GM12878 (cell line): ENCODE data around the gene C1orf74. TPM values are rescaled to one million over a fixed set of nuclear protein-coding genes. Genes with fewer than 3 reads are reported as not detected.

Experiments
- ATAC-seq: fragments of 200-7000 bp; cut with Tn5 transposase; 3 replicates; pipeline ENCODE4 v1.9.1; 2020; ENCODE audit warnings: mild to moderate bottlenecking, moderate library complexity
- BruUV-seq: library from RNA; stranded (reverse); fragments of 400-500 nt; replicated peaks from 2 replicates; lab custom pipeline; 2021; lab: Mats Ljungman, UMichigan
- CTCF ChIA-PET: fragments of 300-600 bp; sonication (Branson Sonifier 250); formaldehyde crosslinking; extraction: SDS; loops from one replicate; lab custom pipeline; 2021; ENCODE audit warnings: inconsistent platforms; lab: Yijun Ruan, JAX
- POLR2A ChIA-PET: fragments of 350-600 bp; formaldehyde crosslinking; extraction: SDS; loops from one replicate; lab custom pipeline; 2021; ENCODE audit warnings: inconsistent platforms; lab: Charles Lee
- RAD21 ChIA-PET: fragments of 300-600 bp; sonication (Branson Sonifier 250); formaldehyde crosslinking; loops from one replicate; lab custom pipeline; 2023; ENCODE audit warnings: antibody characterized with exemption; ENCODE audit not compliant: unreplicated experiment; lab: Charles Lee
- SMC1A ChIA-PET: fragments of 300-600 bp; sonication (Branson Sonifier 250); formaldehyde crosslinking; loops from one replicate; lab custom pipeline; 2023; ENCODE audit not compliant: unreplicated experiment, uncharacterized antibody; lab: Charles Lee
- DNase-seq: peaks from one replicate; pipeline ENCODE4 v3.0.0-alpha.2; 2011; ENCODE audit warnings: low read depth, low spot score
- FAIRE-seq: peaks from 3 replicates; lab custom pipeline; 2011; peaks lifted over from hg19 to GRCh38; lab: Jason Lieb, UNC
- H2AFZ ChIP-seq: 2 replicates; pipeline ENCODE4 v1.6.0; 2011; ENCODE audit warnings: low read depth, low read length, control low read depth; ENCODE audit not compliant: control insufficient read depth
- H3K27ac ChIP-seq: 2 replicates; pipeline ENCODE4 v1.5.1; 2011; ENCODE audit warnings: control low read depth; ENCODE audit not compliant: control insufficient read depth, insufficient read depth
- H3K27me3 ChIP-seq, 2 experiments: replicated peaks in 1 of 2; 2 replicates each; pipeline versions ENCODE4 v1.6.0 to v1.6.1; 2011; ENCODE audit warnings: low read length in 1 of 2; ENCODE audit not compliant: control insufficient read depth in 2 of 2, insufficient read depth in 2 of 2
- H3K36me3 ChIP-seq, 2 experiments: 2 replicates each; pipeline ENCODE4 v1.5.1; 2011; ENCODE audit warnings: low read length in 1 of 2; ENCODE audit not compliant: control insufficient read depth in 2 of 2, insufficient read depth in 2 of 2
- H3K4me1 ChIP-seq: 2 replicates; pipeline ENCODE4 v1.6.1; 2011; ENCODE audit warnings: mild to moderate bottlenecking, low read length, moderate library complexity, mixed read lengths; ENCODE audit not compliant: control insufficient read depth, insufficient read depth
- H3K4me2 ChIP-seq: 2 replicates; pipeline ENCODE4 v1.6.0; 2011; ENCODE audit warnings: control low read depth; ENCODE audit not compliant: control insufficient read depth, insufficient read depth
- H3K4me3 ChIP-seq: fragments of 200-600 bp; sonication (generic); 2 replicates; pipeline ENCODE4 v1.5.1; 2016
- H3K79me2 ChIP-seq: 2 replicates; pipeline ENCODE4 v1.6.0; 2011; ENCODE audit warnings: low read length; ENCODE audit not compliant: control insufficient read depth, insufficient read depth
- H3K9ac ChIP-seq: 2 replicates; pipeline ENCODE4 v1.8.0; 2011; ENCODE audit warnings: low read length, control low read depth, mixed read lengths; ENCODE audit not compliant: control insufficient read depth, insufficient read depth
- H3K9me3 ChIP-seq: replicated peaks from 3 replicates; pipeline ENCODE4 v1.5.1; 2011; ENCODE audit warnings: mild to moderate bottlenecking, low read length; ENCODE audit not compliant: control insufficient read depth, insufficient read depth
- H4K20me1 ChIP-seq: 2 replicates; pipeline ENCODE4 v1.6.0; 2011; ENCODE audit not compliant: control insufficient read depth, insufficient read depth
- HDAC6 ChIP-seq: fragments of 200-600 bp; sonication (generic); IDR thresholded peaks from one replicate; pipeline ENCODE4 v1.8.0; 2017; ENCODE audit warnings: antibody characterized with exemption; ENCODE audit not compliant: unreplicated experiment
- IKZF1 ChIP-seq: fragments of 450-650 bp; conservative IDR thresholded peaks from 2 replicates; pipeline ENCODE4 v1.6.1; 2017; ENCODE audit warnings: antibody characterized with exemption, mild to moderate bottlenecking
- MYC ChIP-seq: IDR thresholded peaks from 2 replicates; pipeline ENCODE4 v1.6.1; 2011; ENCODE audit warnings: mild to moderate bottlenecking, low read length, moderate library complexity, inconsistent platforms; ENCODE audit not compliant: insufficient read depth, insufficient replicate concordance, insufficient read length, severe bottlenecking
- NFYA ChIP-seq: IDR thresholded peaks from 2 replicates; pipeline ENCODE4 v1.6.1; 2011; ENCODE audit warnings: low read depth, mild to moderate bottlenecking, low read length, improper control_type of control experiment, borderline replicate concordance
- SUPT20H ChIP-seq: IDR thresholded peaks from 2 replicates; pipeline ENCODE4 v1.6.1; 2011; ENCODE audit warnings: low read depth, mild to moderate bottlenecking, low read length, moderate library complexity, borderline replicate concordance; ENCODE audit not compliant: control insufficient read depth
- USF2 ChIP-seq: IDR thresholded peaks from 2 replicates; pipeline ENCODE4 v1.6.1; 2011; ENCODE audit warnings: low read depth, low read length, improper control_type of control experiment, borderline replicate concordance
- ZBED1 ChIP-seq: IDR thresholded peaks from 2 replicates; pipeline ENCODE4 v1.6.1; 2016; ENCODE audit warnings: borderline replicate concordance
- WGBS: methylation state at CpG from one replicate; pipeline ENCODE4 v1.1.6; 2016; ENCODE audit warnings: low lambda C conversion rate; ENCODE audit not compliant: insufficient replicate concordance, insufficient coverage; ENCODE audit errors: missing lambda C conversion rate; 5-methylcytosine and 5-hydroxymethylcytosine counted together
- in situ Hi-C: fragments of 300-500 bp; cut with MboI; formaldehyde crosslinking; loops from 9 replicates; pipeline ENCODE4 v1.14.3; 2018; ENCODE audit warnings: mixed read lengths
- intact Hi-C: fragments of 100-400 bp; cut with micrococcal nuclease; formaldehyde crosslinking; loops from one replicate; pipeline ENCODE4 v1.14.2; 2022; ENCODE audit not compliant: unreplicated experiment
- polyA plus RNA-seq, 11 experiments: library from polyadenylated mRNA; depleted of rRNA in 4 of 11; unstranded in 6 of 11; stranded (reverse) in 5 of 11; fragments of >200 nt; fragmentation: Nextera tagmentation in 4 of 11; fragmentation: Illumina TruSeq in 1 of 11; extraction: Ambion mirVana in 4 of 11; extraction: Trizol in 1 of 11; gene quantifications; 1 replicate in 1 of 11; 2 replicates in 10 of 11; pipeline versions ENCODE4 v1.2.1 to v1.2.3, GENCODE V29; 2011 to 2016; ENCODE audit warnings: inconsistent platforms in 2 of 11, missing spikeins in 2 of 11, low read depth in 1 of 11
- total RNA-seq, 4 experiments: library from RNA; depleted of rRNA in 3 of 4; stranded (reverse); fragments of >200 nt in 3 of 4; fragmentation: Illumina TruSeq in 1 of 4; extraction: Trizol in 1 of 4; gene quantifications; 2 replicates each; pipeline versions ENCODE4 v1.2.1 to v1.2.3, GENCODE V29; 2013 to 2021
- TF ChIP-seq, protein P1 (sequence below): IDR thresholded peaks from 2 replicates; pipeline ENCODE4 v1.6.1; 2012; ENCODE audit warnings: low read length, inconsistent platforms
- TF ChIP-seq, protein P2 (sequence below): fragments of 450-650 bp; IDR thresholded peaks from 2 replicates; pipeline ENCODE4 v1.6.1; 2016; ENCODE audit warnings: mild to moderate bottlenecking, moderate library complexity, borderline replicate concordance
- TF ChIP-seq, protein P3 (sequence below): fragments of 450-650 bp; formaldehyde crosslinking; IDR thresholded peaks from 2 replicates; pipeline ENCODE4 v1.5.0; 2022; ENCODE audit warnings: mild to moderate bottlenecking, missing genetic modification characterization

The C1orf74 gene
- total and polyA plus RNA-seq, 10 of the 15 experiments (the other 5 are each of a cell fraction or from before 2014, with no cell fraction given) = 3.1 to 5.5 (median 3.6) TPM

DNA sequence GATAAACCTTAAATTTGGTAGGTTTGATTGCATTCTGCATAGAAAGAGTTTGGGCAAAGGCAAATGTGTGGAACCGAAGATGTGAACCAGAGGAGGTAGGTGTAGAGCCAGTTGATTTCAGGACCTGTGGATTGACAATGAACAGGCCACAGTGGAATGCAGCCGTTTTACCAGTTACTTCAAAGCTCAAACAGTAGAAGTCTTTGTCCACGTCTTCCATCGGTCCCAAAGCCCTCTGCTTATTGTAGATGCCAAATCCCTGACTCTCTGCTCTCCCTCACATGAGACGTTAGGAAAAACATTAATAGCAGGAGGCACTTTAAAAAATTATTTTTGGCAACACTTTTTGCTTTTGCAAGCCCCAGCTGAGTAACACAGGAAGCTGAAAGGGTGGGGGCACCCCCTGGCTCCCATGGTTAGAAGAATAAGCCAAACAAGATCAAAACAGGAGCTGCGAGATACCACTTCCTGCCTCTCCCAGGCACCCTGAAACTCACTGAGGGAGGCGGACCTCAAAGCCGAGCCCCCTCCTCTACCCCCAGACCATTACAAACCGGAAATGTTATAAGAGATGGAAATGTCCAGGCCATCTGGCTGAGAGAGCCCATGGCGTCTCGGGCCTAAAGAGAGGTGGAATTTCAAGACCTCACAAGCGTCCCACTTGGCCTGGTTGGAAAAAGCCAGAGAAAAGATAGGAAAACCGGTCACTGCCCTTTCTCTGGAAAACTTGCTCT is 15.0 kb downstream of the C1orf74 start:
- Histone ChIP-seq H3K27me3 (no peaks in the 10 kb centered on the region), H3K79me2 (peaks cover 16% of the 10 kb centered on the region), H3K9ac (peak overlapping the region; percentile 74), H3K4me2 (peak overlapping the region; percentile 96), H4K20me1 (no peaks in the 10 kb centered on the region), H2AFZ (peak overlapping the region; percentile 5; the same call in 1 of the 2 replicates), H3K9me3 (no peaks in the 10 kb centered on the region), H3K36me3 (peaks cover 0 to 3% of the 10 kb centered on the region in 2 experiments; a peak in 2 of 4 replicates), H3K4me1 (peaks cover 52% of the 10 kb centered on the region), H3K27ac (peak overlapping the region; percentile 93), H3K4me3 (peak overlapping the region; percentile 72)
- ChIA-PET POLR2A (interaction anchor here (0.8 to 5.2 kb wide), 7 partner anchors 11 to 94 kb away, joined by 3 to 107 read pairs (median 5); partner anchors contain the start of genes C1orf74, G0S2 and TRAF3IP3), CTCF (interaction anchor here (1.0 to 5.8 kb wide), 13 partner anchors 9 to 200 kb away, joined by 3 to 117 read pairs (median 6); partner anchors contain the start of genes HSD11B1, TRAF3IP3 and UTP25), RAD21 (interaction anchor here (0.7 to 5.4 kb wide), 16 partner anchors 11 to 166 kb away, joined by 3 to 188 read pairs (median 4); partner anchors contain the start of genes LAMB3, TRAF3IP3 and UTP25), SMC1A (interaction anchor here (0.9 to 5.6 kb wide), 10 partner anchors 15 to 203 kb away, joined by 3 to 282 read pairs (median 6); partner anchors contain the start of genes C1orf74, TRAF3IP3 and UTP25)
- peak; percentile 75 for DNase-seq
- peak; percentile 81 for FAIRE-seq
- WGBS = under 1% methylated on average over 13 of the region's 13 CpGs
- intact Hi-C loops (loop anchor here (1.0 kb wide), 1 partner anchor 13 kb away; the partner anchor contains the start of gene TRAF3IP3), in situ Hi-C loops (no loop called here)
- ATAC-seq = peak; percentile 84
- no TSS peak for BruUV-seq
- TF ChIP-seq MYC (no peak), USF2 (no peak), ZBED1 (no peak), HDAC6 (no peak), NFYA (no peak), IKZF1 (peak; percentile 93), SUPT20H (no peak)
- TF ChIP-seq, protein P1, sequence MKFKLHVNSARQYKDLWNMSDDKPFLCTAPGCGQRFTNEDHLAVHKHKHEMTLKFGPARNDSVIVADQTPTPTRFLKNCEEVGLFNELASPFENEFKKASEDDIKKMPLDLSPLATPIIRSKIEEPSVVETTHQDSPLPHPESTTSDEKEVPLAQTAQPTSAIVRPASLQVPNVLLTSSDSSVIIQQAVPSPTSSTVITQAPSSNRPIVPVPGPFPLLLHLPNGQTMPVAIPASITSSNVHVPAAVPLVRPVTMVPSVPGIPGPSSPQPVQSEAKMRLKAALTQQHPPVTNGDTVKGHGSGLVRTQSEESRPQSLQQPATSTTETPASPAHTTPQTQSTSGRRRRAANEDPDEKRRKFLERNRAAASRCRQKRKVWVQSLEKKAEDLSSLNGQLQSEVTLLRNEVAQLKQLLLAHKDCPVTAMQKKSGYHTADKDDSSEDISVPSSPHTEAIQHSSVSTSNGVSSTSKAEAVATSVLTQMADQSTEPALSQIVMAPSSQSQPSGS = peak; percentile 76
- TF ChIP-seq, protein P2, sequence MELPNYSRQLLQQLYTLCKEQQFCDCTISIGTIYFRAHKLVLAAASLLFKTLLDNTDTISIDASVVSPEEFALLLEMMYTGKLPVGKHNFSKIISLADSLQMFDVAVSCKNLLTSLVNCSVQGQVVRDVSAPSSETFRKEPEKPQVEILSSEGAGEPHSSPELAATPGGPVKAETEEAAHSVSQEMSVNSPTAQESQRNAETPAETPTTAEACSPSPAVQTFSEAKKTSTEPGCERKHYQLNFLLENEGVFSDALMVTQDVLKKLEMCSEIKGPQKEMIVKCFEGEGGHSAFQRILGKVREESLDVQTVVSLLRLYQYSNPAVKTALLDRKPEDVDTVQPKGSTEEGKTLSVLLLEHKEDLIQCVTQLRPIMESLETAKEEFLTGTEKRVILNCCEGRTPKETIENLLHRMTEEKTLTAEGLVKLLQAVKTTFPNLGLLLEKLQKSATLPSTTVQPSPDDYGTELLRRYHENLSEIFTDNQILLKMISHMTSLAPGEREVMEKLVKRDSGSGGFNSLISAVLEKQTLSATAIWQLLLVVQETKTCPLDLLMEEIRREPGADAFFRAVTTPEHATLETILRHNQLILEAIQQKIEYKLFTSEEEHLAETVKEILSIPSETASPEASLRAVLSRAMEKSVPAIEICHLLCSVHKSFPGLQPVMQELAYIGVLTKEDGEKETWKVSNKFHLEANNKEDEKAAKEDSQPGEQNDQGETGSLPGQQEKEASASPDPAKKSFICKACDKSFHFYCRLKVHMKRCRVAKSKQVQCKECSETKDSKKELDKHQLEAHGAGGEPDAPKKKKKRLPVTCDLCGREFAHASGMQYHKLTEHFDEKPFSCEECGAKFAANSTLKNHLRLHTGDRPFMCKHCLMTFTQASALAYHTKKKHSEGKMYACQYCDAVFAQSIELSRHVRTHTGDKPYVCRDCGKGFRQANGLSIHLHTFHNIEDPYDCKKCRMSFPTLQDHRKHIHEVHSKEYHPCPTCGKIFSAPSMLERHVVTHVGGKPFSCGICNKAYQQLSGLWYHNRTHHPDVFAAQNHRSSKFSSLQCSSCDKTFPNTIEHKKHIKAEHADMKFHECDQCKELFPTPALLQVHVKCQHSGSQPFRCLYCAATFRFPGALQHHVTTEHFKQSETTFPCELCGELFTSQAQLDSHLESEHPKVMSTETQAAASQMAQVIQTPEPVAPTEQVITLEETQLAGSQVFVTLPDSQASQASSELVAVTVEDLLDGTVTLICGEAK = no peak; the same call in 1 of the 2 replicates
- TF ChIP-seq, protein P3, sequence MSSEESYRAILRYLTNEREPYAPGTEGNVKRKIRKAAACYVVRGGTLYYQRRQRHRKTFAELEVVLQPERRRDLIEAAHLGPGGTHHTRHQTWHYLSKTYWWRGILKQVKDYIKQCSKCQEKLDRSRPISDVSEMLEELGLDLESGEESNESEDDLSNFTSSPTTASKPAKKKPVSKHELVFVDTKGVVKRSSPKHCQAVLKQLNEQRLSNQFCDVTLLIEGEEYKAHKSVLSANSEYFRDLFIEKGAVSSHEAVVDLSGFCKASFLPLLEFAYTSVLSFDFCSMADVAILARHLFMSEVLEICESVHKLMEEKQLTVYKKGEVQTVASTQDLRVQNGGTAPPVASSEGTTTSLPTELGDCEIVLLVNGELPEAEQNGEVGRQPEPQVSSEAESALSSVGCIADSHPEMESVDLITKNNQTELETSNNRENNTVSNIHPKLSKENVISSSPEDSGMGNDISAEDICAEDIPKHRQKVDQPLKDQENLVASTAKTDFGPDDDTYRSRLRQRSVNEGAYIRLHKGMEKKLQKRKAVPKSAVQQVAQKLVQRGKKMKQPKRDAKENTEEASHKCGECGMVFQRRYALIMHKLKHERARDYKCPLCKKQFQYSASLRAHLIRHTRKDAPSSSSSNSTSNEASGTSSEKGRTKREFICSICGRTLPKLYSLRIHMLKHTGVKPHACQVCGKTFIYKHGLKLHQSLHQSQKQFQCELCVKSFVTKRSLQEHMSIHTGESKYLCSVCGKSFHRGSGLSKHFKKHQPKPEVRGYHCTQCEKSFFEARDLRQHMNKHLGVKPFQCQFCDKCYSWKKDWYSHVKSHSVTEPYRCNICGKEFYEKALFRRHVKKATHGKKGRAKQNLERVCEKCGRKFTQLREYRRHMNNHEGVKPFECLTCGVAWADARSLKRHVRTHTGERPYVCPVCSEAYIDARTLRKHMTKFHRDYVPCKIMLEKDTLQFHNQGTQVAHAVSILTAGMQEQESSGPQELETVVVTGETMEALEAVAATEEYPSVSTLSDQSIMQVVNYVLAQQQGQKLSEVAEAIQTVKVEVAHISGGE (CRISPR knock-in tag) = no peak
